ENCODE data around the gene TSHZ1.

TSHZ1 gene

GRCh38 chr18:75170916-75171315 lies 39.7 kb upstream of the TSHZ1 start:
- peaks cover 4% of the 10 kb centered on the region; the same call in 1 of the 2 replicates for H3K27me3 ChIP-seq (ENCODE audit: low read depth, low read length)
- TF ChIP-seq EZH2phosphoT487 (IDR thresholded peaks at IDR 0.05; ENCODE audit: low read depth), result no peak
- no peak for TF ChIP-seq CTCF (IDR thresholded peaks at IDR 0.05; ENCODE audit: low read depth, low read length)
- H4K20me1 ChIP-seq (ENCODE audit: insufficient read depth, low read length), result no peaks in the 10 kb centered on the region
- H3K4me1 ChIP-seq (ENCODE audit: low read length), result peaks cover 23% of the 10 kb centered on the region
- no peaks in the 10 kb centered on the region for H3K79me2 ChIP-seq (ENCODE audit: low read length)
- no peaks in the 10 kb centered on the region for H3K36me3 ChIP-seq (replicated peaks; ENCODE audit: low read depth, low read length)
- H2AFZ ChIP-seq (ENCODE audit: low read depth, low read length), result no peak overlapping the region
- no peak overlapping the region for H3K9ac ChIP-seq (ENCODE audit: low read length)
- H3K27ac ChIP-seq (ENCODE audit: low read length), result no peak overlapping the region
- no peaks in the 10 kb centered on the region for H3K9me3 ChIP-seq (ENCODE audit: insufficient read depth, low read length)
- no peak overlapping the region for H3K4me2 ChIP-seq (ENCODE audit: low read length)
- no peak overlapping the region for H3K4me3 ChIP-seq (ENCODE audit: low read length)

GRCh38 chr18:75172299-75173124 lies 38.1 kb upstream of the TSHZ1 start:
- Histone ChIP-seq H3K4me2 (ENCODE audit: low read length) (peak overlapping the region; percentile 61), H4K20me1 (ENCODE audit: insufficient read depth, low read length) (no peaks in the 10 kb centered on the region), H3K79me2 (ENCODE audit: low read length) (no peaks in the 10 kb centered on the region), H3K9ac (ENCODE audit: low read length) (no peak overlapping the region), H2AFZ (ENCODE audit: low read depth, low read length) (no peak overlapping the region), H3K4me3 (ENCODE audit: low read length) (peak overlapping the region; percentile 10; the same call in 1 of the 2 replicates), H3K4me1 (ENCODE audit: low read length) (peaks cover 23% of the 10 kb centered on the region), H3K36me3 (replicated peaks; ENCODE audit: low read depth, low read length) (no peaks in the 10 kb centered on the region), H3K9me3 (ENCODE audit: insufficient read depth, low read length) (no peaks in the 10 kb centered on the region), H3K27me3 (ENCODE audit: low read depth, low read length) (no peaks in the 10 kb centered on the region), H3K27ac (ENCODE audit: low read length) (no peak overlapping the region)
- no peak for TF ChIP-seq CTCF (IDR thresholded peaks at IDR 0.05; ENCODE audit: low read depth, low read length)
- TF ChIP-seq EZH2phosphoT487 (IDR thresholded peaks at IDR 0.05; ENCODE audit: low read depth), result no peak

GRCh38 chr18:75173125-75173432 lies 37.5 kb upstream of the TSHZ1 start:
- no peaks in the 10 kb centered on the region for H3K9me3 ChIP-seq (ENCODE audit: insufficient read depth, low read length)
- 0 out of 2 replicates have a peak overlapping the region, but pooled peaks have one; percentile 8 for H2AFZ ChIP-seq (ENCODE audit: low read depth, low read length)
- no peak overlapping the region for H3K9ac ChIP-seq (ENCODE audit: low read length)
- no peaks in the 10 kb centered on the region for H4K20me1 ChIP-seq (ENCODE audit: insufficient read depth, low read length)
- TF ChIP-seq EZH2phosphoT487 (IDR thresholded peaks at IDR 0.05; ENCODE audit: low read depth), result no peak
- TF ChIP-seq CTCF (IDR thresholded peaks at IDR 0.05; ENCODE audit: low read depth, low read length), result peak; percentile 68
- no peak overlapping the region for H3K27ac ChIP-seq (ENCODE audit: low read length)
- H3K27me3 ChIP-seq (ENCODE audit: low read depth, low read length), result no peaks in the 10 kb centered on the region
- no peaks in the 10 kb centered on the region for H3K79me2 ChIP-seq (ENCODE audit: low read length)
- H3K36me3 ChIP-seq (replicated peaks; ENCODE audit: low read depth, low read length), result no peaks in the 10 kb centered on the region
- H3K4me3 ChIP-seq (ENCODE audit: low read length), result peak overlapping the region; percentile 28
- peaks cover 23% of the 10 kb centered on the region for H3K4me1 ChIP-seq (ENCODE audit: low read length)
- H3K4me2 ChIP-seq (ENCODE audit: low read length), result peak overlapping the region; percentile 61

GRCh38 chr18:75173738-75174137 lies 36.9 kb upstream of the TSHZ1 start:
- Histone ChIP-seq H3K4me3 (ENCODE audit: low read length) (no peak overlapping the region), H3K79me2 (ENCODE audit: low read length) (no peaks in the 10 kb centered on the region), H3K27ac (ENCODE audit: low read length) (no peak overlapping the region), H3K36me3 (replicated peaks; ENCODE audit: low read depth, low read length) (no peaks in the 10 kb centered on the region), H4K20me1 (ENCODE audit: insufficient read depth, low read length) (no peaks in the 10 kb centered on the region), H2AFZ (ENCODE audit: low read depth, low read length) (no peak overlapping the region), H3K9ac (ENCODE audit: low read length) (no peak overlapping the region), H3K4me1 (ENCODE audit: low read length) (peaks cover 23% of the 10 kb centered on the region), H3K27me3 (ENCODE audit: low read depth, low read length) (no peaks in the 10 kb centered on the region), H3K4me2 (ENCODE audit: low read length) (peak overlapping the region; percentile 61), H3K9me3 (ENCODE audit: insufficient read depth, low read length) (no peaks in the 10 kb centered on the region)
- TF ChIP-seq CTCF (IDR thresholded peaks at IDR 0.05; ENCODE audit: low read depth, low read length) (no peak), EZH2phosphoT487 (IDR thresholded peaks at IDR 0.05; ENCODE audit: low read depth) (no peak)

Measured in OCI-LY3 (cell line).